Tibial nerve (tissue), 4 donors: Measurements from ENCODE around the gene THNSL1. TPM values are rescaled to one million over a fixed set of nuclear protein-coding genes. Genes with fewer than 3 reads are reported as not detected.

Experiments
- DNase-seq, 2 donors: peaks; one replicate each; pipeline ENCODE4 v3.0.0-alpha.2; 2019; ENCODE audit warnings: low spot score in 2 of 2
- H3K27ac ChIP-seq, 4 donors: fragments of 200-600 bp; sonication (generic) in 3 of 4; one replicate each; pipeline ENCODE4 v1.5.1; 2017 to 2019; ENCODE audit warnings: mild to moderate bottlenecking in 1 of 4
- H3K27me3 ChIP-seq, 2 donors: fragments of 200-600 bp; sonication (generic) in 1 of 2; one replicate each; pipeline versions ENCODE4 v1.5.1 to v1.6.0; 2017 to 2019
- H3K36me3 ChIP-seq, 3 donors: fragments of 200-600 bp; sonication (generic); one replicate each; pipeline ENCODE4 v1.5.1; 2018 to 2019
- H3K4me1 ChIP-seq, 4 donors: fragments of 200-600 bp; sonication (generic) in 3 of 4; one replicate each; pipeline ENCODE4 v1.5.1; 2017 to 2019
- H3K4me3 ChIP-seq, 4 donors: fragments of 200-600 bp; sonication (generic) in 3 of 4; one replicate each; pipeline ENCODE4 v1.5.1; 2017 to 2019; ENCODE audit warnings: mild to moderate bottlenecking in 1 of 4, moderate library complexity in 1 of 4
- H3K9me3 ChIP-seq, 4 donors: fragments of 200-600 bp; sonication (generic) in 3 of 4; one replicate each; pipeline ENCODE4 v1.5.1; 2017 to 2019
- CTCF ChIP-seq, 5 experiments: fragments of 200-600 bp in 3 of 5; fragments of 450-650 bp in 2 of 5; sonication (generic) in 3 of 5; IDR thresholded peaks; one replicate each; pipeline ENCODE4 v1.5.1; 2016 to 2019; ENCODE audit warnings: antibody characterized with exemption in 5 of 5, mild to moderate bottlenecking in 3 of 5, moderate library complexity in 2 of 5
- EP300 ChIP-seq, 2 donors: sonication (generic); formaldehyde crosslinking; IDR thresholded peaks; one replicate each; pipeline ENCODE4 v1.6.1; 2017; ENCODE audit warnings: antibody characterized with exemption in 2 of 2, mild to moderate bottlenecking in 1 of 2
- POLR2A ChIP-seq, 2 donors: fragments of 450-650 bp; IDR thresholded peaks; one replicate each; pipeline ENCODE4 v1.6.1; 2017; ENCODE audit warnings: antibody characterized with exemption in 2 of 2, mild to moderate bottlenecking in 2 of 2, moderate library complexity in 2 of 2
- WGBS, 2 donors: methylation state at CpG; one replicate each; pipeline ENCODE4 v1.1.5; 2018; 5-methylcytosine and 5-hydroxymethylcytosine counted together
- total RNA-seq, 4 donors: library from RNA; depleted of rRNA; stranded (reverse); fragments of >200 nt; gene quantifications; one replicate each; pipeline ENCODE4 v1.1.0, GENCODE V29; 2016

The THNSL1 gene
- total RNA-seq, 4 donors from 2014 or later: 1.5 to 2.7 (median 1.8) TPM

GRCh38 chr10:25028711-25029110 lies 12.3 kb downstream of the THNSL1 start:
- Histone ChIP-seq H3K4me3 (no peak overlapping the region), H3K9me3 (peaks cover 0 to 3% (median 0%) of the 10 kb centered on the region in 4 donors), H3K4me1 (peaks cover 0 to 7% (median 0%) of the 10 kb centered on the region in 4 donors), H3K27ac (no peak overlapping the region), H3K36me3 (peaks cover 0 to 5% (median 0%) of the 10 kb centered on the region in 3 donors), H3K27me3 (no peaks in the 10 kb centered on the region)
- no peak for DNase-seq
- no peak for TF ChIP-seq CTCF (IDR thresholded peaks at IDR 0.05)
- WGBS, 2 donors: 89 to 95% methylated on average over 1 of the region's 1 CpG

- TF ChIP-seq EP300 (IDR thresholded peaks at IDR 0.05): no peak
- no peak for TF ChIP-seq POLR2A (IDR thresholded peaks at IDR 0.05)
- TF ChIP-seq CTCF (IDR thresholded peaks at IDR 0.05): no peak
- 70 to 81% methylated on average over 2 of the region's 2 CpGs for WGBS, 2 donors
- Histone ChIP-seq H3K9me3 (peaks cover 0 to 3% (median 0%) of the 10 kb centered on the region in 4 donors), H3K4me1 (no peaks in the 10 kb centered on the region), H3K4me3 (no peak overlapping the region), H3K27ac (no peak overlapping the region), H3K27me3 (no peaks in the 10 kb centered on the region), H3K36me3 (peaks cover 0 to 5% (median 0%) of the 10 kb centered on the region in 3 donors)
- no peak for DNase-seq
These were observed 13.1 kb downstream of the THNSL1 start for GRCh38 chr10:25029519-25029918.

GRCh38 chr10:25036381-25036780 lies 20.0 kb downstream of the THNSL1 start:
- 58 to 60% methylated on average over 3 of the region's 3 CpGs for WGBS, 2 donors
- DNase-seq: no peak

GRCh38 chr10:25038325-25038724 lies 21.9 kb downstream of the THNSL1 start:
- no peak for DNase-seq
- Histone ChIP-seq H3K4me3 (no peak overlapping the region), H3K4me1 (no peaks in the 10 kb centered on the region), H3K9me3 (no peaks in the 10 kb centered on the region), H3K36me3 (no peaks in the 10 kb centered on the region), H3K27ac (no peak overlapping the region), H3K27me3 (no peaks in the 10 kb centered on the region)
- 71 to 81% methylated on average over 2 of the region's 2 CpGs for WGBS, 2 donors
- TF ChIP-seq EP300 (IDR thresholded peaks at IDR 0.05) (no peak), CTCF (IDR thresholded peaks at IDR 0.05) (no peak), POLR2A (IDR thresholded peaks at IDR 0.05) (no peak)

More at GRCh38 chr10:25036381-25036780, 20.0 kb downstream of the THNSL1 start:
- Histone ChIP-seq H3K4me3 (no peak overlapping the region), H3K36me3 (no peaks in the 10 kb centered on the region), H3K4me1 (no peaks in the 10 kb centered on the region), H3K9me3 (no peaks in the 10 kb centered on the region), H3K27ac (no peak overlapping the region), H3K27me3 (no peaks in the 10 kb centered on the region)
- TF ChIP-seq POLR2A (IDR thresholded peaks at IDR 0.05) (no peak), CTCF (IDR thresholded peaks at IDR 0.05) (no peak), EP300 (IDR thresholded peaks at IDR 0.05) (no peak)

GRCh38 chr10:25039531-25039930 lies 23.1 kb downstream of the THNSL1 start:
- DNase-seq: no peak
- Histone ChIP-seq H3K4me3 (no peak overlapping the region), H3K27me3 (no peaks in the 10 kb centered on the region), H3K9me3 (no peaks in the 10 kb centered on the region), H3K4me1 (no peaks in the 10 kb centered on the region), H3K36me3 (no peaks in the 10 kb centered on the region), H3K27ac (no peak overlapping the region)
- TF ChIP-seq CTCF (IDR thresholded peaks at IDR 0.05) (no peak), POLR2A (IDR thresholded peaks at IDR 0.05) (no peak), EP300 (IDR thresholded peaks at IDR 0.05) (no peak)
